Smooth muscle cell (in vitro differentiated cells): ENCODE data around the gene FOXN3. TPM values are rescaled to one million over a fixed set of nuclear protein-coding genes. Genes with fewer than 3 reads are reported as not detected.

ENCODE experiments used
- DNase-seq: peaks from one replicate; lab custom pipeline; 2025; ENCODE audit not compliant: unreplicated experiment; lab: John Stamatoyannopoulos, UW
- H2AFZ ChIP-seq: fragments of 200-600 bp; sonication (generic); 2 replicates; pipeline ENCODE4 v1.6.0; 2016; ENCODE audit warnings: antibody characterized with exemption, low read depth, mild to moderate bottlenecking
- H3F3A ChIP-seq: fragments of 200-600 bp; sonication (generic); 2 replicates; pipeline ENCODE4 v1.6.0; 2017; ENCODE audit warnings: antibody characterized with exemption, low read depth
- H3K27ac ChIP-seq: fragments of 200-600 bp; sonication (generic); 2 replicates; pipeline ENCODE4 v1.5.1; 2016; ENCODE audit warnings: low read depth, mild to moderate bottlenecking
- H3K27me3 ChIP-seq: fragments of 200-600 bp; sonication (generic); 2 replicates; pipeline ENCODE4 v1.6.1; 2016; ENCODE audit warnings: low read depth, mild to moderate bottlenecking
- H3K36me3 ChIP-seq: fragments of 200-600 bp; sonication (generic); 2 replicates; pipeline ENCODE4 v1.5.1; 2016; ENCODE audit warnings: low read depth
- H3K4me1 ChIP-seq: fragments of 200-600 bp; sonication (generic); 2 replicates; pipeline ENCODE4 v1.5.1; 2016; ENCODE audit warnings: low read depth
- H3K4me2 ChIP-seq: fragments of 200-600 bp; sonication (generic); 2 replicates; pipeline ENCODE4 v1.6.0; 2016; ENCODE audit warnings: mild to moderate bottlenecking
- H3K4me3 ChIP-seq: fragments of 200-600 bp; sonication (generic); 2 replicates; pipeline ENCODE4 v1.5.1; 2016; ENCODE audit warnings: mild to moderate bottlenecking
- H3K79me2 ChIP-seq: fragments of 200-600 bp; sonication (generic); 2 replicates; pipeline ENCODE4 v1.6.0; 2016; ENCODE audit warnings: low read depth, mild to moderate bottlenecking
- H3K9ac ChIP-seq: fragments of 200-600 bp; sonication (generic); 2 replicates; pipeline ENCODE4 v1.6.0; 2016; ENCODE audit warnings: low read depth
- H3K9me3 ChIP-seq: fragments of 200-600 bp; sonication (generic); replicated peaks from 2 replicates; pipeline ENCODE4 v1.5.1; 2016; ENCODE audit warnings: low read depth
- H4K20me1 ChIP-seq: fragments of 200-600 bp; sonication (generic); 2 replicates; pipeline ENCODE4 v1.6.0; 2016; ENCODE audit warnings: low read depth
- WGBS: methylation state at CpG from one replicate; pipeline ENCODE4 v1.1.7; 2016; ENCODE audit warnings: low lambda C conversion rate; 5-methylcytosine and 5-hydroxymethylcytosine counted together
- polyA plus RNA-seq: library from polyadenylated mRNA; unstranded; fragments of >200 nt; fragmentation: Nextera tagmentation; extraction: Ambion mirVana; gene quantifications from 2 replicates; pipeline ENCODE4 v1.2.1, GENCODE V29; 2016
- total RNA-seq: library from RNA; depleted of rRNA; stranded (reverse); fragments of >200 nt; gene quantifications from 2 replicates; pipeline ENCODE4 v1.2.3, GENCODE V29; 2014
- TF ChIP-seq, protein P1 (sequence below): fragments of 200-600 bp; sonication (generic); IDR thresholded peaks from 2 replicates; pipeline ENCODE4 v1.5.1; 2017; ENCODE audit warnings: borderline replicate concordance, mild to moderate bottlenecking, antibody characterized with exemption; ENCODE audit not compliant: insufficient read depth, poor library complexity, severe bottlenecking

FOXN3 gene
- total and polyA plus RNA-seq, 2 experiments from 2014 or later, result 24.5 to 31.5 TPM

DNA sequence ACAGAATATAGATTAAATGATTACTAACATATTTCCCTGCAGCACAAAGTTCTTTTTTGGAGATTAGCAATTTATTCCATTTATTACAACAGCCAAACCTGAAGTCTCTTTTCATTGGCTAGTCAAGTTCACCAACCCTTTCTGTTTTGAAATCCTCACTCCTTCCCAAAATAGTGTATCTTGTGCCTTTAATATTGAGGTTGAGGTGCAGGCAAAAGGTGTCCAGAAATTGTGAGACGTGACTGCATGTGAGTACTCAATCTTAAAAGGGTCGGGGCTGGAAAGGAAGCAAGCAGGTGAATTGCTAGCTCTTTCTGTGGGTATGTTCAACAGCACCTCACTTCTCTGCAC, 11.1 kb upstream of the FOXN3 start:
- H3F3A ChIP-seq, result peaks cover 8% of the 10 kb centered on the region
- WGBS, result 88% methylated on average over 2 of the region's 2 CpGs
- H3K27ac ChIP-seq, result no peak overlapping the region
- no peak overlapping the region for H2AFZ ChIP-seq
- H3K4me2 ChIP-seq, result no peak overlapping the region
- no peak for DNase-seq
- peaks cover 22% of the 10 kb centered on the region for H3K4me1 ChIP-seq
- TF ChIP-seq, protein P1, sequence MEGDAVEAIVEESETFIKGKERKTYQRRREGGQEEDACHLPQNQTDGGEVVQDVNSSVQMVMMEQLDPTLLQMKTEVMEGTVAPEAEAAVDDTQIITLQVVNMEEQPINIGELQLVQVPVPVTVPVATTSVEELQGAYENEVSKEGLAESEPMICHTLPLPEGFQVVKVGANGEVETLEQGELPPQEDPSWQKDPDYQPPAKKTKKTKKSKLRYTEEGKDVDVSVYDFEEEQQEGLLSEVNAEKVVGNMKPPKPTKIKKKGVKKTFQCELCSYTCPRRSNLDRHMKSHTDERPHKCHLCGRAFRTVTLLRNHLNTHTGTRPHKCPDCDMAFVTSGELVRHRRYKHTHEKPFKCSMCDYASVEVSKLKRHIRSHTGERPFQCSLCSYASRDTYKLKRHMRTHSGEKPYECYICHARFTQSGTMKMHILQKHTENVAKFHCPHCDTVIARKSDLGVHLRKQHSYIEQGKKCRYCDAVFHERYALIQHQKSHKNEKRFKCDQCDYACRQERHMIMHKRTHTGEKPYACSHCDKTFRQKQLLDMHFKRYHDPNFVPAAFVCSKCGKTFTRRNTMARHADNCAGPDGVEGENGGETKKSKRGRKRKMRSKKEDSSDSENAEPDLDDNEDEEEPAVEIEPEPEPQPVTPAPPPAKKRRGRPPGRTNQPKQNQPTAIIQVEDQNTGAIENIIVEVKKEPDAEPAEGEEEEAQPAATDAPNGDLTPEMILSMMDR, result no peak
- H3K79me2 ChIP-seq, result no peaks in the 10 kb centered on the region
- H3K9me3 ChIP-seq, result no peaks in the 10 kb centered on the region
- no peak overlapping the region for H3K9ac ChIP-seq
- H3K27me3 ChIP-seq, result no peaks in the 10 kb centered on the region
- H3K36me3 ChIP-seq, result no peaks in the 10 kb centered on the region
- no peaks in the 10 kb centered on the region for H4K20me1 ChIP-seq
- no peak overlapping the region for H3K4me3 ChIP-seq

DNA sequence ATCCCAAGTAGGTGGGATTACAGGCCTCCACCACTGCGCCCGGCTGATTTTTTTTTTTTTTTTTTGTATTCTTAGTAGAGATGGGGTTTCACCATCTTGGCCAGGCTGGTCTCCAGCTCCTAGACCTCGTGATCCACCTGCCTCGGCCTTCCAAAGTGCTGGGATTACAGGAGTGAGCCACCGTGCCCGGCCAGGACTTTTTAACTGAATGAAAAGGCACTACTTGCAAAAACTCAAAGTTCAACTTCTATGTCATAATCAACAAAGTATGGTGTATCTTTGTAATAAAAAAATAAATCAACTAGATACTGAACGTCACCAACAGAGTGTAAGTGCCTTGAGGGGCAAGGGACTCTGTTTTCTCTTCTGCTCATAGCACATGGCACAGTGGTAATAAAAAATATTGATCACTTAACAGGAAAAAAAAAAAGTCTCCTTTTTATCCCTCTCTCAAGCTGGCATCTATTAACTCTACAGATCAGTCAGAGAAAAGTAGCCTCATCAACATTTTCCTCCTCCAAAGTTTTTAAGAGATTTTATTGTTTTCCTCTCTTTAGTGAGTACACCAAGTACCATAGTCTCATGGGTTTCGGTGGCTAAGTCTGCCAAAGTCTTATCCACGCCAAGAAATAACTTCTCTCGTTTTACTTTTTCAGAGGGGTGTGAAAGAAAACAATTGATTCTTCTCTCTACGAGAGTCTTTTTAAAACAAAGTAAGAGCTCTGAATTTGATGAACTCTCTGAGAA, 10.6 kb upstream of the FOXN3 start:
- 95% methylated on average over 11 of the region's 11 CpGs for WGBS

DNA sequence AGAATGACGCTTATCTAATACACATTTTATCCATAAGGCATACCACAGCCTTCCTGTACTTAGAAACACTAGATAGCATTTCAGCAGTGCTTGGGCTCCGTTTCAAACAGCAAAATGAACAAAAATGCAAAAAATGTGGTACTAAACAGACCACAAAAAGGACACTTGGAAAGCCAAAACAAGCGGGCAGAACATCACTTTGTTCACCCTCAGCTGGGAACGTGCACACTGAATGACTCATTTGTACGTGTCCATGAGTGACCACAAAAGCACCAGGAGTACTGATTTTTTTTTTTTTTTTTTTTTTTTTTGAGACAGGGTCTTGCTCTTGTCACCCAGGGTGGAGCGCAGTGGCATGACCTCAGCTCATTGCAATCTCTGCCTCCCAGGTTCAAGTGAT, 8.9 kb upstream of the FOXN3 start:
- Histone ChIP-seq H3K79me2 (no peaks in the 10 kb centered on the region), H4K20me1 (no peaks in the 10 kb centered on the region), H3K4me2 (peak overlapping the region; percentile 20), H3K36me3 (no peaks in the 10 kb centered on the region), H3K9me3 (no peaks in the 10 kb centered on the region), H3F3A (peaks cover 6% of the 10 kb centered on the region), H2AFZ (no peak overlapping the region), H3K4me3 (no peak overlapping the region), H3K4me1 (peaks cover 29% of the 10 kb centered on the region), H3K9ac (no peak overlapping the region), H3K27me3 (no peaks in the 10 kb centered on the region), H3K27ac (peak overlapping the region; percentile 72)
- no peak for DNase-seq
- WGBS, result 12% methylated on average over 6 of the region's 6 CpGs
- TF ChIP-seq, protein P1, result no peak

More for the DNA sequence above, 10.6 kb upstream of the FOXN3 start:
- TF ChIP-seq, protein P1, result no peak
- Histone ChIP-seq H3K27ac (no peak overlapping the region), H3K27me3 (no peaks in the 10 kb centered on the region), H3K9me3 (no peaks in the 10 kb centered on the region), H3K4me1 (peaks cover 24% of the 10 kb centered on the region), H3F3A (peaks cover 8% of the 10 kb centered on the region), H3K9ac (no peak overlapping the region), H4K20me1 (no peaks in the 10 kb centered on the region), H3K4me2 (no peak overlapping the region), H3K79me2 (no peaks in the 10 kb centered on the region), H2AFZ (no peak overlapping the region), H3K36me3 (no peaks in the 10 kb centered on the region), H3K4me3 (no peak overlapping the region)
- no peak for DNase-seq

DNA sequence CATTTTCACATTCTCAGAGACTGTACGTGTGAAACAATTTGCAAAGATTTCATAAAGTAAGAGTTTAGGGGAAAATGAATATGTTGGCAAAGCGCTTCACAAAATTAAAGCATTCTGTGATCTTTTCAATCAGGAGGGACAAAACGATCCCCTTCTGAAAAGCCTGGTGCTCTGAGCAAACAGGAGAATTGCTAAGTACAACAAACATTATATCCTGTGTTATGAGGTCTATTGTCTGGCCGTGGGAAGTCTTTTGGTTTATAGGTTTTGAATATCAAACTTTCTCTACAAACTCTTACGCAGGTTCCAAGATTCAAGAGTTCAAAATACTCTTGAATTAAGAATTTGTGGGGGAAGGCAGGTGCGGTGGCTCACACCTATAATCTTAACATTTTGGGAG, 7.2 kb upstream of the FOXN3 start:
- H3K79me2 ChIP-seq, result no peaks in the 10 kb centered on the region
- H3K9ac ChIP-seq, result no peak overlapping the region
- no peak overlapping the region for H3K4me3 ChIP-seq
- H3F3A ChIP-seq, result peaks cover 2% of the 10 kb centered on the region
- no peaks in the 10 kb centered on the region for H3K36me3 ChIP-seq
- no peak overlapping the region for H3K27ac ChIP-seq
- H3K4me2 ChIP-seq, result no peak overlapping the region
- 91% methylated on average over 6 of the region's 6 CpGs for WGBS
- H3K4me1 ChIP-seq, result peaks cover 16% of the 10 kb centered on the region
- no peaks in the 10 kb centered on the region for H3K27me3 ChIP-seq
- H4K20me1 ChIP-seq, result no peaks in the 10 kb centered on the region
- TF ChIP-seq, protein P1, result no peak
- DNase-seq, result no peak
- H2AFZ ChIP-seq, result no peak overlapping the region
- H3K9me3 ChIP-seq, result no peaks in the 10 kb centered on the region
